ENCODE data around the gene CAPN15. TPM values are rescaled to one million over a fixed set of nuclear protein-coding genes. Genes with fewer than 3 reads are reported as not detected.

Gene CAPN15
- total and polyA plus RNA-seq, 9 of the 15 experiments (the other 6 are each of a cell fraction or from before 2014, with no cell fraction given), result 0.62 to 111 (median 14.2) TPM

DNA sequence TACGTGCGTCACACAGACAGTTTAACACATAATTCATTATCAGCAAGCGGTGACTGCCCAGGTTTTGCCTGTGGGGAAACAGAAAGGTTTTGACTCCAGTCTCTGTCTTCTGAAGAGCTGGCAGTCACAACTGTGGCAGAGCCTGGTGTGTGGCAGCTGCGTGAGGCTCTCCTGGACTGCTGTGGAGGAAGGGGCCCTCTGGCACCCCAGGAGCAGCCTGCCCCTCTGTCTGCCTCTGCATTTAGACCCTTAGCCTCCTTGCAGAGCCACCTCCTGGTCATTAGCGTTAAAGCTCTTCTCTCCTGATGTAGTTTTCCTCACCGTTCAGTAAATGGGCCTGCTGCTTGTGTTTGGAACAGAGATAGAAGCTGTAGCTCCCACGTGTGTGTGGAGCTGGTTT is 73.3 kb downstream of the CAPN15 start:
- BruUV-seq (replicated peaks), result no TSS peak
- Histone ChIP-seq H4K20me1 (replicated peaks; ENCODE audit: control insufficient read depth, insufficient read depth, low read length) (no peaks in the 10 kb centered on the region), H3K27ac (ENCODE audit: extremely low read depth, low read depth, low read length) (no peak overlapping the region), H3K4me3 (no peak overlapping the region), H3K4me2 (ENCODE audit: insufficient read depth, low read length) (no peak overlapping the region), H2AFZ (ENCODE audit: low read depth, low read length) (no peak overlapping the region), H3K79me2 (ENCODE audit: control insufficient read depth, insufficient read depth, low read length) (peaks cover 58% of the 10 kb centered on the region), H3K4me1 (replicated peaks in 1 of 2; ENCODE audit: control insufficient read depth in 2 of 2, insufficient read depth in 2 of 2, low read length in 2 of 2) (peaks cover 0 to 16% of the 10 kb centered on the region in 2 experiments; a peak in 2 of 5 replicates), H3K36me3 (ENCODE audit: control insufficient read depth, insufficient read depth, low read length) (peaks cover 35% of the 10 kb centered on the region; the same call in 2 of the 3 replicates), H3K9me3 (replicated peaks; ENCODE audit: control insufficient read depth, insufficient read depth, low read depth, low read length) (no peaks in the 10 kb centered on the region; the same call in 1 of the 2 replicates), H3K27me3 (ENCODE audit: control insufficient read depth in 2 of 2, insufficient read depth in 2 of 2, low read length in 2 of 2) (no peaks in the 10 kb centered on the region), H3K9ac (ENCODE audit: insufficient read depth in 1 of 2, low read depth in 2 of 2, low read length in 2 of 2) (0 out of 4 replicates have a peak overlapping the region, but pooled peaks of 1 of the 2 experiments have one; percentile 80), H3K9me1 (ENCODE audit: control insufficient read depth, insufficient read depth, low read length) (peaks cover 5% of the 10 kb centered on the region)
- ATAC-seq (peak; percentile 75), DNase-seq (ENCODE audit: extremely low read depth in 1 of 4, low spot score in 3 of 4) (no peak), FAIRE-seq (peak; percentile 84)
- CTCF ChIA-PET (ENCODE audit: low intra/inter-chr PET ratio), result interaction anchor here (0.5 kb wide), 1 partner anchor 9 kb away, joined by 5 read pairs; no protein-coding TSS in a partner anchor
- no peak for TF ChIP-seq ZNF165 (CRISPR knock-in tag; IDR thresholded peaks at IDR 0.05; ENCODE audit: borderline replicate concordance)
- no peak for TF ChIP-seq CBX1 (IDR thresholded peaks at IDR 0.05; ENCODE audit: low read depth)
- peak; percentile 44 to 46 (median 44) for TF ChIP-seq CTCF (IDR thresholded peaks at IDR 0.05 in 2 of 3, conservative IDR thresholded peaks at IDR 0.05 in 1 of 3; ENCODE audit: insufficient read depth in 2 of 3, low read depth in 1 of 3, low read length in 3 of 3)
- TF ChIP-seq RAD21 (CRISPR knock-in tag; conservative IDR thresholded peaks at IDR 0.05 in 1 of 2, IDR thresholded peaks at IDR 0.05 in 1 of 2), result peak in 1 of 2 experiments; percentile 13; a peak in 1 of 4 replicates
- TF ChIP-seq ZNF436 (CRISPR knock-in tag; IDR thresholded peaks at IDR 0.05), result no peak
- TF ChIP-seq SMC3 (conservative IDR thresholded peaks at IDR 0.05; ENCODE audit: insufficient read depth, low read depth, low read length), result 0 out of 2 replicates have a peak, but pooled peaks have one; percentile 18
- TF ChIP-seq MXD1 (CRISPR knock-in tag; IDR thresholded peaks at IDR 0.05; ENCODE audit: borderline replicate concordance, poor library complexity, severe bottlenecking), result no peak
- POLR2A ChIA-PET, result interaction anchor here (1.2 to 1.6 kb wide), 3 partner anchors 9 to 21 kb away, joined by 3 to 8 read pairs (median 5); no protein-coding TSS in a partner anchor
- in situ Hi-C loops (cut with MboI), result no loop called here
- intact Hi-C loops (cut with micrococcal nuclease), result no loop called here
- WGBS (ENCODE audit: insufficient coverage, low coverage, missing lambda C conversion rate), result 65% methylated on average over 7 of the region's 7 CpGs

All from K562 (cell line).